ENCODE data around the gene CLDN7.

DNA sequence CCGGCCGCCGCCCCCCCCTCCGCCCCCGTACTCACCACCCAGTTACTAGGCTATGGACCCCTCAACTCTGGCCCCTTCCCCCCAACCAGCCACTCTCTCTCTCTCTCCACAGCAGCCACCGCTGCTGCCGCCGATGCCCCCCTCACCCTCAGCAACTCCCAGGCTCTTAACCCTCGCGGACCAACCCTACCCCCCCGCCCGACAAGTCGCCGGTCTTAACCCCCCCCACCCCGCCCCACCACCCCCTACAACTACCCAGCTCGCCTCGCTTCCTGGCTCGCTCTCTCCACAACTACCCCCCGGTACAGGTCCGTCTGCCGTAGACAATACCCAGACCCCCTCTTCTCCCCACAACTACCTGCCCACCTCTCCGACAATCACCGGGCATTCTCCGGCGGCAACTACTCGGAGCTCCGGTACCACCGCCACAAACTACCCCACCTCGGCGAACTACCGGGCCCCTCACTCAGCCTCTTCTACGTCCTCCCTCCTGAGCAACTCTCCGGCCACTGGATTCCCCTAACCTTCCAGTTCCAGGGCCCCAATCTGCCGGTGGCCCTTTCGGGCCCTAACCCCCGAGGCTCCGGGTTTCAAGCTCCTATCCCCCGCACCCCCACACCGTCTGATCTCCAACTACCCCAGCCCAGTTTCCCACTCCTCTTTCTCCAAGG is 23.7 kb downstream of the CLDN7 start:
- no peak for TF ChIP-seq POLR2A (IDR thresholded peaks at IDR 0.05; ENCODE audit: low read length)
- TF ChIP-seq GATA1 (IDR thresholded peaks at IDR 0.05; ENCODE audit: low read depth, low read length): no peak

Data from erythroblast (primary cell).